ENCODE results near the gene FEZF1.

Gene FEZF1

GRCh38 chr7:122301858-122302760 is 2.4 kb downstream of the FEZF1 start:
- H3K9ac ChIP-seq (ENCODE audit: low read length) = no peak overlapping the region
- H3K4me3 ChIP-seq (ENCODE audit: insufficient read depth, low read length, poor library complexity, severe bottlenecking) = no peak overlapping the region

GRCh38 chr7:122300956-122301833 is 3.4 kb downstream of the FEZF1 start:
- Histone ChIP-seq H3K9me2 (replicated peaks; ENCODE audit: insufficient read depth, low read length) (no peaks in the 10 kb centered on the region), H3K4me2 (ENCODE audit: low read depth, low read length, poor library complexity, severe bottlenecking) (no peak overlapping the region), H3K27ac (ENCODE audit: low read depth, low read length) (no peak overlapping the region), H3K9me3 (ENCODE audit: insufficient read depth, low read length) (no peaks in the 10 kb centered on the region), H3K36me3 (ENCODE audit: low read length) (no peaks in the 10 kb centered on the region), H3F3A (ENCODE audit: insufficient read depth) (no peaks in the 10 kb centered on the region), H3K4me3 (ENCODE audit: insufficient read depth, low read length, poor library complexity, severe bottlenecking) (no peak overlapping the region), H3K79me2 (ENCODE audit: insufficient read depth, low read length) (no peaks in the 10 kb centered on the region), H4K20me1 (ENCODE audit: low read depth, low read length) (no peaks in the 10 kb centered on the region), H3K9ac (ENCODE audit: low read length) (no peak overlapping the region), H3K27me3 (ENCODE audit: low read length) (no peaks in the 10 kb centered on the region), H2AFZ (ENCODE audit: low read depth, low read length, severe bottlenecking) (no peak overlapping the region)
- TF ChIP-seq, protein P1, sequence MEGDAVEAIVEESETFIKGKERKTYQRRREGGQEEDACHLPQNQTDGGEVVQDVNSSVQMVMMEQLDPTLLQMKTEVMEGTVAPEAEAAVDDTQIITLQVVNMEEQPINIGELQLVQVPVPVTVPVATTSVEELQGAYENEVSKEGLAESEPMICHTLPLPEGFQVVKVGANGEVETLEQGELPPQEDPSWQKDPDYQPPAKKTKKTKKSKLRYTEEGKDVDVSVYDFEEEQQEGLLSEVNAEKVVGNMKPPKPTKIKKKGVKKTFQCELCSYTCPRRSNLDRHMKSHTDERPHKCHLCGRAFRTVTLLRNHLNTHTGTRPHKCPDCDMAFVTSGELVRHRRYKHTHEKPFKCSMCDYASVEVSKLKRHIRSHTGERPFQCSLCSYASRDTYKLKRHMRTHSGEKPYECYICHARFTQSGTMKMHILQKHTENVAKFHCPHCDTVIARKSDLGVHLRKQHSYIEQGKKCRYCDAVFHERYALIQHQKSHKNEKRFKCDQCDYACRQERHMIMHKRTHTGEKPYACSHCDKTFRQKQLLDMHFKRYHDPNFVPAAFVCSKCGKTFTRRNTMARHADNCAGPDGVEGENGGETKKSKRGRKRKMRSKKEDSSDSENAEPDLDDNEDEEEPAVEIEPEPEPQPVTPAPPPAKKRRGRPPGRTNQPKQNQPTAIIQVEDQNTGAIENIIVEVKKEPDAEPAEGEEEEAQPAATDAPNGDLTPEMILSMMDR (IDR thresholded peaks at IDR 0.05; ENCODE audit: insufficient read depth, low read length, poor library complexity, severe bottlenecking) = no peak
- no peak for TF ChIP-seq EZH2phosphoT487 (conservative IDR thresholded peaks at IDR 0.05; ENCODE audit: low read length)

More at GRCh38 chr7:122301858-122302760, 2.4 kb downstream of the FEZF1 start:
- Histone ChIP-seq H3K9me3 (ENCODE audit: insufficient read depth, low read length) (no peaks in the 10 kb centered on the region), H3K9me2 (replicated peaks; ENCODE audit: insufficient read depth, low read length) (no peaks in the 10 kb centered on the region), H3F3A (ENCODE audit: insufficient read depth) (no peaks in the 10 kb centered on the region), H3K27me3 (ENCODE audit: low read length) (no peaks in the 10 kb centered on the region), H3K27ac (ENCODE audit: low read depth, low read length) (no peak overlapping the region), H3K79me2 (ENCODE audit: insufficient read depth, low read length) (no peaks in the 10 kb centered on the region), H3K36me3 (ENCODE audit: low read length) (no peaks in the 10 kb centered on the region), H3K4me2 (ENCODE audit: low read depth, low read length, poor library complexity, severe bottlenecking) (no peak overlapping the region), H4K20me1 (ENCODE audit: low read depth, low read length) (no peaks in the 10 kb centered on the region), H2AFZ (ENCODE audit: low read depth, low read length, severe bottlenecking) (no peak overlapping the region)
- TF ChIP-seq, protein P1 (IDR thresholded peaks at IDR 0.05; ENCODE audit: insufficient read depth, low read length, poor library complexity, severe bottlenecking) = no peak
- TF ChIP-seq EZH2phosphoT487 (conservative IDR thresholded peaks at IDR 0.05; ENCODE audit: low read length) = no peak

GRCh38 chr7:122300211-122300932 is 4.2 kb downstream of the FEZF1 start:
- Histone ChIP-seq H3K4me2 (ENCODE audit: low read depth, low read length, poor library complexity, severe bottlenecking) (no peak overlapping the region), H3K27me3 (ENCODE audit: low read length) (no peaks in the 10 kb centered on the region), H3K36me3 (ENCODE audit: low read length) (no peaks in the 10 kb centered on the region), H2AFZ (ENCODE audit: low read depth, low read length, severe bottlenecking) (no peak overlapping the region), H4K20me1 (ENCODE audit: low read depth, low read length) (no peaks in the 10 kb centered on the region), H3K9ac (ENCODE audit: low read length) (no peak overlapping the region), H3K9me2 (replicated peaks; ENCODE audit: insufficient read depth, low read length) (no peaks in the 10 kb centered on the region), H3K4me3 (ENCODE audit: insufficient read depth, low read length, poor library complexity, severe bottlenecking) (no peak overlapping the region), H3K9me3 (ENCODE audit: insufficient read depth, low read length) (no peaks in the 10 kb centered on the region), H3K79me2 (ENCODE audit: insufficient read depth, low read length) (no peaks in the 10 kb centered on the region), H3F3A (ENCODE audit: insufficient read depth) (no peaks in the 10 kb centered on the region), H3K27ac (ENCODE audit: low read depth, low read length) (no peak overlapping the region)
- no peak for TF ChIP-seq EZH2phosphoT487 (conservative IDR thresholded peaks at IDR 0.05; ENCODE audit: low read length)
- TF ChIP-seq, protein P1 (IDR thresholded peaks at IDR 0.05; ENCODE audit: insufficient read depth, low read length, poor library complexity, severe bottlenecking) = no peak
